Aorta (tissue), 5 donors: ENCODE results near the gene EXPH5. TPM values are rescaled to one million over a fixed set of nuclear protein-coding genes. Genes with fewer than 3 reads are reported as not detected.
"Not testable (repeated sequence)": the region's sequence is repeated elsewhere in the genome, so short reads cannot be mapped to it uniquely, and the experiment has no call there.

ENCODE experiments used
- ATAC-seq: fragments of 200-7000 bp; cut with Tn5 transposase; one replicate; pipeline ENCODE4 v1.9.1; 2022; ENCODE audit warnings: moderate library complexity; ENCODE audit not compliant: low FRiP score
- DNase-seq, 2 donors: peaks; one replicate each; pipeline ENCODE4 v3.0.0-alpha.2; 2020
- H3K27ac ChIP-seq, 2 donors: one replicate each; pipeline ENCODE4 v1.5.1; 2013; ENCODE audit warnings: low read length in 2 of 2, mild to moderate bottlenecking in 2 of 2, moderate library complexity in 2 of 2, control low read depth in 1 of 2, inconsistent platforms in 1 of 2, low read depth in 1 of 2
- H3K27me3 ChIP-seq, 2 donors: one replicate each; pipeline ENCODE4 v1.6.1; 2013; ENCODE audit warnings: control low read depth in 1 of 2, low read length in 1 of 2, mild to moderate bottlenecking in 1 of 2, moderate library complexity in 1 of 2; ENCODE audit not compliant: insufficient read depth in 2 of 2, control insufficient read depth in 1 of 2
- H3K36me3 ChIP-seq, 2 donors: one replicate each; pipeline ENCODE4 v1.6.1; 2013; ENCODE audit warnings: control low read depth in 1 of 2, low read length in 1 of 2, mild to moderate bottlenecking in 1 of 2; ENCODE audit not compliant: insufficient read depth in 2 of 2, control insufficient read depth in 1 of 2
- H3K4me1 ChIP-seq, 2 donors: one replicate each; pipeline ENCODE4 v1.6.1; 2013; ENCODE audit warnings: low read length in 2 of 2, control low read depth in 1 of 2, mild to moderate bottlenecking in 1 of 2, moderate library complexity in 1 of 2; ENCODE audit not compliant: insufficient read depth in 2 of 2, control insufficient read depth in 1 of 2
- H3K4me3 ChIP-seq, 2 donors: one replicate each; pipeline ENCODE4 v1.5.1; 2013; ENCODE audit warnings: low read length in 2 of 2, control low read depth in 1 of 2, mild to moderate bottlenecking in 1 of 2
- H3K9me3 ChIP-seq: one replicate; pipeline ENCODE4 v1.6.1; 2013; ENCODE audit warnings: mild to moderate bottlenecking, low read length; ENCODE audit not compliant: control insufficient read depth
- WGBS, 2 donors: extraction: QIAGEN DNeasy Blood & Tissue Kit; methylation state at CpG; one replicate each; pipeline ENCODE4 v1.1.7; 2013; 5-methylcytosine and 5-hydroxymethylcytosine counted together
- intact Hi-C, 2 donors: fragments of 100-400 bp; cut with DNase I; formaldehyde crosslinking; loops; one replicate each; pipeline versions ENCODE4 v1.14.2 to v1.15.0; 2022
- polyA plus RNA-seq, 2 donors: library from polyadenylated mRNA; stranded (reverse); fragments of 200-250 nt; gene quantifications; one replicate each; pipeline ENCODE4 v1.2.3, GENCODE V29; 2013
- total RNA-seq, 2 donors: library from RNA; stranded (reverse); fragmentation: NEBNext Ultra II Directional; extraction: Animal tissue kit (Norgen Biotek cat#: 25700); gene quantifications; one replicate each; pipeline ENCODE4 v1.2.1, GENCODE V29; 2021
- donor health status: healthy with polysubstance abuse.
- donor health status: Bipolar disorder and iron deficiency.
- donor health status: DM: no; HTN: no; CAD: no.
- donor health status: DM: no; HTN: no; CAD: no.
- donor health status: DM: yes; HTN: yes; CAD: no.

The EXPH5 gene
- total and polyA plus RNA-seq, 4 donors = 0.13 to 4.5 (median 1.2) TPM

GRCh38 chr11:108608548-108608947 is 15.0 kb upstream of the EXPH5 start:
- intact Hi-C loops = no loop called here
- no peak overlapping the region for H3K27ac ChIP-seq
- no peaks in the 10 kb centered on the region for H3K4me1 ChIP-seq
- H3K27me3 ChIP-seq = no peaks in the 10 kb centered on the region
- 91 to 100% methylated on average over 1 of the region's 1 CpG for WGBS, 2 donors
- H3K36me3 ChIP-seq = no peaks in the 10 kb centered on the region
- no peaks in the 10 kb centered on the region for H3K9me3 ChIP-seq
- H3K4me3 ChIP-seq = no peak overlapping the region
- ATAC-seq (no peak), DNase-seq (no peak)

GRCh38 chr11:108606495-108607160 is 13.1 kb upstream of the EXPH5 start:
- intact Hi-C loops = no loop called here
- no peaks in the 10 kb centered on the region for H3K9me3 ChIP-seq
- no peaks in the 10 kb centered on the region for H3K4me1 ChIP-seq
- H3K4me3 ChIP-seq = no peak overlapping the region
- 55 to 56% methylated on average over 3 of the region's 3 CpGs for WGBS, 2 donors
- no peaks in the 10 kb centered on the region for H3K27me3 ChIP-seq
- no peaks in the 10 kb centered on the region for H3K36me3 ChIP-seq
- no peak overlapping the region for H3K27ac ChIP-seq
- ATAC-seq = no peak
- DNase-seq = no peak

- ATAC-seq = no peak
- intact Hi-C loops = no loop called here
- H3K9me3 ChIP-seq = no peaks in the 10 kb centered on the region
- WGBS, 2 donors = 77 to 92% methylated on average over 5 of the region's 5 CpGs
- H3K27ac ChIP-seq = no peak overlapping the region
- no peak overlapping the region for H3K4me3 ChIP-seq
- no peaks in the 10 kb centered on the region for H3K36me3 ChIP-seq
- no peak for DNase-seq
- H3K27me3 ChIP-seq = no peaks in the 10 kb centered on the region
- no peaks in the 10 kb centered on the region for H3K4me1 ChIP-seq
Measured at GRCh38 chr11:108606070-108606469, 12.5 kb upstream of the EXPH5 start.

- ATAC-seq, DNase-seq, H3K4me1 ChIP-seq, H3K36me3 ChIP-seq, H3K27ac ChIP-seq, H3K9me3 ChIP-seq, H3K4me3 ChIP-seq, intact Hi-C loops, H3K27me3 ChIP-seq: not testable (repeated sequence)
- WGBS, 2 donors = 66 to 73% methylated on average over 5 of the region's 5 CpGs
Measured at GRCh38 chr11:108602818-108603217, 9.2 kb upstream of the EXPH5 start.

GRCh38 chr11:108601150-108601549 is 7.6 kb upstream of the EXPH5 start:
- no peak for DNase-seq
- Histone ChIP-seq H3K36me3 (no peaks in the 10 kb centered on the region), H3K4me3 (no peak overlapping the region), H3K4me1 (no peaks in the 10 kb centered on the region), H3K27me3 (no peaks in the 10 kb centered on the region), H3K27ac (no peak overlapping the region), H3K9me3 (no peaks in the 10 kb centered on the region)
- no peak for ATAC-seq
- intact Hi-C loops = no loop called here
- WGBS, 2 donors = 67 to 82% methylated on average over 1 of the region's 1 CpG

- Histone ChIP-seq H3K27ac (no peak overlapping the region), H3K4me1 (no peaks in the 10 kb centered on the region), H3K4me3 (no peak overlapping the region), H3K9me3 (no peaks in the 10 kb centered on the region), H3K36me3 (no peaks in the 10 kb centered on the region), H3K27me3 (no peaks in the 10 kb centered on the region)
- WGBS, 2 donors = 91 to 93% methylated on average over 2 of the region's 2 CpGs
- intact Hi-C loops = no loop called here
- DNase-seq (no peak), ATAC-seq (no peak)
Measured at GRCh38 chr11:108599978-108600377, 6.4 kb upstream of the EXPH5 start.

- intact Hi-C loops = no loop called here
- Histone ChIP-seq H3K9me3 (no peaks in the 10 kb centered on the region), H3K4me1 (no peaks in the 10 kb centered on the region), H3K27me3 (no peaks in the 10 kb centered on the region), H3K4me3 (no peak overlapping the region), H3K36me3 (no peaks in the 10 kb centered on the region), H3K27ac (no peak overlapping the region)
- no peak for ATAC-seq
- WGBS, 2 donors = 56 to 59% methylated on average over 5 of the region's 5 CpGs
- DNase-seq = no peak
Measured at GRCh38 chr11:108597736-108598355, 4.3 kb upstream of the EXPH5 start.

- no peaks in the 10 kb centered on the region for H3K9me3 ChIP-seq
- no peak for ATAC-seq
Measured at GRCh38 chr11:108596701-108597100, 3.1 kb upstream of the EXPH5 start.

GRCh38 chr11:108593923-108594434 is 411 bp upstream of the EXPH5 start:
- Histone ChIP-seq H3K27me3 (no peaks in the 10 kb centered on the region), H3K27ac (no peak overlapping the region), H3K36me3 (no peaks in the 10 kb centered on the region), H3K4me3 (peak overlapping the region; percentile 72 to 79), H3K4me1 (no peaks in the 10 kb centered on the region), H3K9me3 (no peaks in the 10 kb centered on the region)
- WGBS, 2 donors = 20 to 25% methylated on average over 5 of the region's 5 CpGs
- no peak for DNase-seq
- ATAC-seq = no peak
- intact Hi-C loops = loop anchor here (1.0 to 5.0 kb wide), 3 partner anchors 53 to 127 kb away; partner anchors contain the start of genes C11orf65 (in 1 of the 2) and POGLUT3 (in 1 of the 2)

More at GRCh38 chr11:108596701-108597100, 3.1 kb upstream of the EXPH5 start:
- Histone ChIP-seq H3K36me3 (no peaks in the 10 kb centered on the region), H3K27me3 (no peaks in the 10 kb centered on the region), H3K27ac (no peak overlapping the region), H3K4me1 (no peaks in the 10 kb centered on the region), H3K4me3 (no peak overlapping the region)
- 45% methylated on average over 2 of the region's 2 CpGs for WGBS, 2 donors
- intact Hi-C loops = no loop called here
- no peak for DNase-seq
